NK-92 treated with Interleukin-12 subunit alpha and Interleukin-12 subunit beta, amount 100 ng/mL, for 24 hours (cell line): Measurements from ENCODE around the gene CUL9.
"Not testable (repeated sequence)": the region's sequence is repeated elsewhere in the genome, so short reads cannot be mapped to it uniquely, and the experiment has no call there.

Source experiments
- DNase-seq: peaks from one replicate; lab custom pipeline; 2025; lab: John Stamatoyannopoulos, UW

CUL9 gene

GRCh38 chr6:43181942-43182860 is at the start of gene CUL9:
CUL9 (plus strand) TSS chr6:43182196; CDS start chr6:43184311, 2,115 bp downstream.
- peak; percentile 77 for DNase-seq

GRCh38 chr6:43138267-43138666 is 43.7 kb upstream of the CUL9 start:
- DNase-seq: no peak

- DNase-seq: not testable (repeated sequence)
Measured at GRCh38 chr6:43139973-43140372, 42.0 kb upstream of the CUL9 start.

- DNase-seq: no peak
Measured at GRCh38 chr6:43141644-43142043, 40.4 kb upstream of the CUL9 start.

GRCh38 chr6:43142101-43142500 is 39.9 kb upstream of the CUL9 start:
- DNase-seq: peak; percentile 24

- peak; percentile 54 for DNase-seq
Measured at GRCh38 chr6:43143235-43144128, 38.5 kb upstream of the CUL9 start.

- no peak for DNase-seq
Measured at GRCh38 chr6:43144879-43145278, 37.1 kb upstream of the CUL9 start.

GRCh38 chr6:43146261-43146660 is 35.7 kb upstream of the CUL9 start:
- no peak for DNase-seq

GRCh38 chr6:43146709-43147688 is 35.0 kb upstream of the CUL9 start:
- no peak for DNase-seq

GRCh38 chr6:43147691-43148477 is 34.1 kb upstream of the CUL9 start:
- no peak for DNase-seq

GRCh38 chr6:43149265-43149664 is 32.7 kb upstream of the CUL9 start:
- no peak for DNase-seq

- no peak for DNase-seq
Measured at GRCh38 chr6:43150051-43150751, 31.8 kb upstream of the CUL9 start.

GRCh38 chr6:43159599-43159998 is 22.4 kb upstream of the CUL9 start:
- DNase-seq: no peak

GRCh38 chr6:43163899-43164298 is 18.1 kb upstream of the CUL9 start:
- DNase-seq: no peak

- no peak for DNase-seq
Measured at GRCh38 chr6:43170417-43170930, 11.5 kb upstream of the CUL9 start.

- peak; percentile 97 for DNase-seq
Measured at GRCh38 chr6:43170931-43171706, 10.9 kb upstream of the CUL9 start, which contains the start of gene SRF. SRF (plus strand) TSS chr6:43171269; CDS start chr6:43171657, 388 bp downstream.

- DNase-seq: no peak
Measured at GRCh38 chr6:43171707-43172103, 10.3 kb upstream of the CUL9 start.

GRCh38 chr6:43172104-43173007 is 9.6 kb upstream of the CUL9 start:
- peak; percentile 47 for DNase-seq
